ENCODE measurements around the gene PTCD2. TPM values are rescaled to one million over a fixed set of nuclear protein-coding genes. Genes with fewer than 3 reads are reported as not detected.
A peak's percentile ranks its signal among the peaks of the same experiment; 100 is the strongest.

Gene PTCD2
- total RNA-seq, 1 experiment from 2014 or later = 13.0 TPM

DNA sequence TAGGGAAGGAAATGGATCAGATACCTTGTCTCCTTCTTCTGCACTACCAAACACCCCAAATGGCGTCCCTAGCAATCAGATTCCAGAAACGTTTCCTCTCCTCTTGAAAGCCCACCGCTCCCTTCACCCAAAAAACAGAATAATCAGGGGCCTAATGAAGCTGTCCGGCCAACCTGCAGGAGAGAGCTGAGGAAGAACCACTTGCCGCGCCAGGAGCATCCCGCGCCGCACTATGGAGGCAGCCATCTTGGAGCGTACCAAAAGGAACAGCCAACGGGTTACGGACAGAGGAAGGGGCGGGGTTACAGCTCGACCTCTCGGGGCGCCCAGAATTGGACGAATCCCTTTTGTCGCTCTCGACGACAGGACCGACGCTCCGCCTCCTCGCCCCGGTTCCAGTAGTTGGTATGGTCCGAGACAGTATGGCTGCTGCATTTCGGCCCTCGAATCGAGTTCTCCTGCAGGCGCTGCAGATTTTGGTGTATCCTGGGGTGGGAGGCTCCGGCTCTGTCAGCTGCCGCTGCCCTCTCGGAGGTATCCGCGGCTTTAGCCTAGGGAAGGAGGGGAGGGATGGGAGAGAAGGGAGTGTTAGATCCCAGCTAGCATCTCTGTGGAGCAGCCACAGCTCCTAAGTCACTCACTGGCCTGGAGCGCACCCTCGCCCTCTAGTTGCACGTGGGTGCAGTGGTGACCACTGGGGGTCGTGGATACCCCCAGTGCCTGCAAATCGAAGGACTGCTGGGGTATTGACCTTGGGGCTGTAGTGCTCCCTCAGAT is at the start of gene PTCD2, which contains the start of gene MRPS27 (continued):
- TF ChIP-seq, protein P1, sequence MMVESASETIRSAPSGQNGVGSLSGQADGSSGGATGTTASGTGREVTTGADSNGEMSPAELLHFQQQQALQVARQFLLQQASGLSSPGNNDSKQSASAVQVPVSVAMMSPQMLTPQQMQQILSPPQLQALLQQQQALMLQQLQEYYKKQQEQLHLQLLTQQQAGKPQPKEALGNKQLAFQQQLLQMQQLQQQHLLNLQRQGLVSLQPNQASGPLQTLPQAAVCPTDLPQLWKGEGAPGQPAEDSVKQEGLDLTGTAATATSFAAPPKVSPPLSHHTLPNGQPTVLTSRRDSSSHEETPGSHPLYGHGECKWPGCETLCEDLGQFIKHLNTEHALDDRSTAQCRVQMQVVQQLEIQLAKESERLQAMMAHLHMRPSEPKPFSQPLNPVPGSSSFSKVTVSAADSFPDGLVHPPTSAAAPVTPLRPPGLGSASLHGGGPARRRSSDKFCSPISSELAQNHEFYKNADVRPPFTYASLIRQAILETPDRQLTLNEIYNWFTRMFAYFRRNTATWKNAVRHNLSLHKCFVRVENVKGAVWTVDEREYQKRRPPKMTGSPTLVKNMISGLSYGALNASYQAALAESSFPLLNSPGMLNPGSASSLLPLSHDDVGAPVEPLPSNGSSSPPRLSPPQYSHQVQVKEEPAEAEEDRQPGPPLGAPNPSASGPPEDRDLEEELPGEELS (CRISPR knock-in tag; IDR thresholded peaks at IDR 0.05) = no peak; the same call in 1 of the 2 replicates
- TF ChIP-seq NFATC4 (CRISPR knock-in tag; IDR thresholded peaks at IDR 0.05) (no peak), NR3C1 (CRISPR knock-in tag; conservative IDR thresholded peaks at IDR 0.05; ENCODE audit: low read depth) (no peak), FOXJ3 (CRISPR knock-in tag; IDR thresholded peaks at IDR 0.05; ENCODE audit: borderline replicate concordance) (no peak), RORB (CRISPR knock-in tag; IDR thresholded peaks at IDR 0.05) (no peak), IRF2 (CRISPR knock-in tag; IDR thresholded peaks at IDR 0.05; ENCODE audit: borderline replicate concordance, low read depth) (no peak), ZNF138 (CRISPR knock-in tag; conservative IDR thresholded peaks at IDR 0.05) (no peak), ZBTB21 (CRISPR knock-in tag; IDR thresholded peaks at IDR 0.05; ENCODE audit: borderline replicate concordance) (no peak), TEAD1 (CRISPR knock-in tag; IDR thresholded peaks at IDR 0.05) (peak; percentile 80; the same call in 1 of the 2 replicates), NFYB (CRISPR knock-in tag; conservative IDR thresholded peaks at IDR 0.05; ENCODE audit: low read depth) (no peak), CREB1 (CRISPR knock-in tag; IDR thresholded peaks at IDR 0.05) (peak; percentile 68; the same call in 1 of the 2 replicates), GTF2I (CRISPR knock-in tag; conservative IDR thresholded peaks at IDR 0.05) (no peak), FOXP1 (CRISPR knock-in tag; IDR thresholded peaks at IDR 0.05; ENCODE audit: borderline replicate concordance) (peak; percentile 53), TCF7 (CRISPR knock-in tag; IDR thresholded peaks at IDR 0.05; ENCODE audit: low read depth) (no peak), JUN (CRISPR knock-in tag; IDR thresholded peaks at IDR 0.05) (no peak), KAT7 (CRISPR knock-in tag; IDR thresholded peaks at IDR 0.05; ENCODE audit: borderline replicate concordance) (no peak; the same call in none of the 2 replicates), ETV6 (CRISPR knock-in tag; IDR thresholded peaks at IDR 0.05) (peak; percentile 48; the same call in 1 of the 2 replicates), SMAD4 (CRISPR knock-in tag; IDR thresholded peaks at IDR 0.05) (no peak), ELF4 (CRISPR knock-in tag; IDR thresholded peaks at IDR 0.05; ENCODE audit: low read depth) (no peak)
- TF ChIP-seq, protein P2, sequence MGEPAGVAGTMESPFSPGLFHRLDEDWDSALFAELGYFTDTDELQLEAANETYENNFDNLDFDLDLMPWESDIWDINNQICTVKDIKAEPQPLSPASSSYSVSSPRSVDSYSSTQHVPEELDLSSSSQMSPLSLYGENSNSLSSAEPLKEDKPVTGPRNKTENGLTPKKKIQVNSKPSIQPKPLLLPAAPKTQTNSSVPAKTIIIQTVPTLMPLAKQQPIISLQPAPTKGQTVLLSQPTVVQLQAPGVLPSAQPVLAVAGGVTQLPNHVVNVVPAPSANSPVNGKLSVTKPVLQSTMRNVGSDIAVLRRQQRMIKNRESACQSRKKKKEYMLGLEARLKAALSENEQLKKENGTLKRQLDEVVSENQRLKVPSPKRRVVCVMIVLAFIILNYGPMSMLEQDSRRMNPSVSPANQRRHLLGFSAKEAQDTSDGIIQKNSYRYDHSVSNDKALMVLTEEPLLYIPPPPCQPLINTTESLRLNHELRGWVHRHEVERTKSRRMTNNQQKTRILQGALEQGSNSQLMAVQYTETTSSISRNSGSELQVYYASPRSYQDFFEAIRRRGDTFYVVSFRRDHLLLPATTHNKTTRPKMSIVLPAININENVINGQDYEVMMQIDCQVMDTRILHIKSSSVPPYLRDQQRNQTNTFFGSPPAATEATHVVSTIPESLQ (CRISPR knock-in tag; IDR thresholded peaks at IDR 0.05) = no peak
- TF ChIP-seq, protein P3, sequence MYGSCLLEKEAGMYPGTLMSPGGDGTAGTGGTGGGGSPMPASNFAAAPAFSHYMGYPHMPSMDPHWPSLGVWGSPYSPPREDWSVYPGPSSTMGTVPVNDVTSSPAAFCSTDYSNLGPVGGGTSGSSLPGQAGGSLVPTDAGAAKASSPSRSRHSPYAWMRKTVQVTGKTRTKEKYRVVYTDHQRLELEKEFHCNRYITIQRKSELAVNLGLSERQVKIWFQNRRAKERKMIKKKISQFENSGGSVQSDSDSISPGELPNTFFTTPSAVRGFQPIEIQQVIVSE (CRISPR knock-in tag; IDR thresholded peaks at IDR 0.05; ENCODE audit: borderline replicate concordance) = no peak
- TF ChIP-seq, protein P4, sequence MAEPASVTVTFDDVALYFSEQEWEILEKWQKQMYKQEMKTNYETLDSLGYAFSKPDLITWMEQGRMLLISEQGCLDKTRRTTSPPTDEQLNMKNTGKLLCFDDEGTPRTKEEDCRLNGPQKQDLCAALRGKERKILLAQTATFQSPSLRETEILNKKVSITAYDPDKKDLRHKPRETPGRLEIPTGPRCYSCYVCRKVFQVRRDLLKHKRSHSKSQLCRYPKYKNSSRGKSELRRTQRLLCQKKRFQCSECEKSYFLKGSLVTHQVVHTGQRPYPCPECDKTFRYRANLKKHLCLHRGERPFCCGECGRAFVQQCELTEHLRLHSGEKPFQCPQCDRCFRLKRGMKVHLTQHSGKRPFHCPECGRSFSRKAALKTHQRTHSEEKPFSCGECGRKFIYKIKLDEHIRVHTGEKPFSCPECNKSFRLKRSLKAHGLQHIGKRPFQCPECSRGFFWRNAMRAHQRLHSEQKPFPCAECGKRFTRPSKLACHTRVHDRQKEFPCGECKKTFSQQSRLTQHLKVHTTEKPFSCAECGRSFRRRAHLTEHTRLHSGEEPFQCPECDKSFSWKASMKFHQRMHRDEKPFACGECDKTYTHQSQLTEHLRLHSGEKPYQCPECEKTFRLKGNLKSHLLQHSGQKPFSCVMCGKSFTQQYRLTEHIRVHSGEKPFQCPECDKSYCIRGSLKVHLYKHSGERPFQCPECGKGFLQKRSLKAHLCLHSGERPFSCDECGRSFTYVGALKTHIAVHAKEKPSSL (CRISPR knock-in tag; conservative IDR thresholded peaks at IDR 0.05) = no peak
- TF ChIP-seq, protein P5, sequence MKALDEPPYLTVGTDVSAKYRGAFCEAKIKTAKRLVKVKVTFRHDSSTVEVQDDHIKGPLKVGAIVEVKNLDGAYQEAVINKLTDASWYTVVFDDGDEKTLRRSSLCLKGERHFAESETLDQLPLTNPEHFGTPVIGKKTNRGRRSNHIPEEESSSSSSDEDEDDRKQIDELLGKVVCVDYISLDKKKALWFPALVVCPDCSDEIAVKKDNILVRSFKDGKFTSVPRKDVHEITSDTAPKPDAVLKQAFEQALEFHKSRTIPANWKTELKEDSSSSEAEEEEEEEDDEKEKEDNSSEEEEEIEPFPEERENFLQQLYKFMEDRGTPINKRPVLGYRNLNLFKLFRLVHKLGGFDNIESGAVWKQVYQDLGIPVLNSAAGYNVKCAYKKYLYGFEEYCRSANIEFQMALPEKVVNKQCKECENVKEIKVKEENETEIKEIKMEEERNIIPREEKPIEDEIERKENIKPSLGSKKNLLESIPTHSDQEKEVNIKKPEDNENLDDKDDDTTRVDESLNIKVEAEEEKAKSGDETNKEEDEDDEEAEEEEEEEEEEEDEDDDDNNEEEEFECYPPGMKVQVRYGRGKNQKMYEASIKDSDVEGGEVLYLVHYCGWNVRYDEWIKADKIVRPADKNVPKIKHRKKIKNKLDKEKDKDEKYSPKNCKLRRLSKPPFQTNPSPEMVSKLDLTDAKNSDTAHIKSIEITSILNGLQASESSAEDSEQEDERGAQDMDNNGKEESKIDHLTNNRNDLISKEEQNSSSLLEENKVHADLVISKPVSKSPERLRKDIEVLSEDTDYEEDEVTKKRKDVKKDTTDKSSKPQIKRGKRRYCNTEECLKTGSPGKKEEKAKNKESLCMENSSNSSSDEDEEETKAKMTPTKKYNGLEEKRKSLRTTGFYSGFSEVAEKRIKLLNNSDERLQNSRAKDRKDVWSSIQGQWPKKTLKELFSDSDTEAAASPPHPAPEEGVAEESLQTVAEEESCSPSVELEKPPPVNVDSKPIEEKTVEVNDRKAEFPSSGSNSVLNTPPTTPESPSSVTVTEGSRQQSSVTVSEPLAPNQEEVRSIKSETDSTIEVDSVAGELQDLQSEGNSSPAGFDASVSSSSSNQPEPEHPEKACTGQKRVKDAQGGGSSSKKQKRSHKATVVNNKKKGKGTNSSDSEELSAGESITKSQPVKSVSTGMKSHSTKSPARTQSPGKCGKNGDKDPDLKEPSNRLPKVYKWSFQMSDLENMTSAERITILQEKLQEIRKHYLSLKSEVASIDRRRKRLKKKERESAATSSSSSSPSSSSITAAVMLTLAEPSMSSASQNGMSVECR (CRISPR knock-in tag; IDR thresholded peaks at IDR 0.05; ENCODE audit: borderline replicate concordance) = peak; percentile 73
- TF ChIP-seq, protein P6, sequence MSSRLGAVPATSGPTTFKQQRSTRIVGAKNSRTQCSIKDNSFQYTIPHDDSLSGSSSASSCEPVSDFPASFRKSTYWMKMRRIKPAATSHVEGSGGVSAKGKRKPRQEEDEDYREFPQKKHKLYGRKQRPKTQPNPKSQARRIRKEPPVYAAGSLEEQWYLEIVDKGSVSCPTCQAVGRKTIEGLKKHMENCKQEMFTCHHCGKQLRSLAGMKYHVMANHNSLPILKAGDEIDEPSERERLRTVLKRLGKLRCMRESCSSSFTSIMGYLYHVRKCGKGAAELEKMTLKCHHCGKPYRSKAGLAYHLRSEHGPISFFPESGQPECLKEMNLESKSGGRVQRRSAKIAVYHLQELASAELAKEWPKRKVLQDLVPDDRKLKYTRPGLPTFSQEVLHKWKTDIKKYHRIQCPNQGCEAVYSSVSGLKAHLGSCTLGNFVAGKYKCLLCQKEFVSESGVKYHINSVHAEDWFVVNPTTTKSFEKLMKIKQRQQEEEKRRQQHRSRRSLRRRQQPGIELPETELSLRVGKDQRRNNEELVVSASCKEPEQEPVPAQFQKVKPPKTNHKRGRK (CRISPR knock-in tag; IDR thresholded peaks at IDR 0.05; ENCODE audit: borderline replicate concordance) = no peak
- TF ChIP-seq, protein P7, sequence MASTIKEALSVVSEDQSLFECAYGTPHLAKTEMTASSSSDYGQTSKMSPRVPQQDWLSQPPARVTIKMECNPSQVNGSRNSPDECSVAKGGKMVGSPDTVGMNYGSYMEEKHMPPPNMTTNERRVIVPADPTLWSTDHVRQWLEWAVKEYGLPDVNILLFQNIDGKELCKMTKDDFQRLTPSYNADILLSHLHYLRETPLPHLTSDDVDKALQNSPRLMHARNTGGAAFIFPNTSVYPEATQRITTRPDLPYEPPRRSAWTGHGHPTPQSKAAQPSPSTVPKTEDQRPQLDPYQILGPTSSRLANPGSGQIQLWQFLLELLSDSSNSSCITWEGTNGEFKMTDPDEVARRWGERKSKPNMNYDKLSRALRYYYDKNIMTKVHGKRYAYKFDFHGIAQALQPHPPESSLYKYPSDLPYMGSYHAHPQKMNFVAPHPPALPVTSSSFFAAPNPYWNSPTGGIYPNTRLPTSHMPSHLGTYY (CRISPR knock-in tag; IDR thresholded peaks at IDR 0.05) = no peak
